HepG2 (cell line): Measurements from ENCODE around the gene LST1. TPM values are rescaled to one million over a fixed set of nuclear protein-coding genes. Genes with fewer than 3 reads are reported as not detected.
A peak's percentile ranks its signal among the peaks of the same experiment; 100 is the strongest.

ENCODE experiments used
- BCLAF1 ChIP-seq: fragments of 450-650 bp; IDR thresholded peaks from 2 replicates; pipeline ENCODE4 v1.6.1; 2017; ENCODE audit warnings: mild to moderate bottlenecking
- CHCHD3 ChIP-seq: sonication (generic); formaldehyde crosslinking; IDR thresholded peaks from 2 replicates; pipeline ENCODE4 v1.8.0; 2022; ENCODE audit warnings: mild to moderate bottlenecking, missing genetic modification reagents, moderate library complexity
- E2F2 ChIP-seq: sonication (generic); formaldehyde crosslinking; IDR thresholded peaks from 2 replicates; pipeline ENCODE4 v1.4.0; 2020; ENCODE audit warnings: missing genetic modification reagents, borderline replicate concordance
- FOXK1 ChIP-seq: sonication (generic); formaldehyde crosslinking; IDR thresholded peaks from 2 replicates; pipeline ENCODE4 v1.4.0; 2020; ENCODE audit warnings: low read depth, missing genetic modification reagents, borderline replicate concordance
- HIC2 ChIP-seq: sonication (generic); formaldehyde crosslinking; IDR thresholded peaks from 2 replicates; pipeline ENCODE4 v1.9.0; 2022; ENCODE audit warnings: low read depth, missing genetic modification reagents
- HMG20A ChIP-seq: IDR thresholded peaks from 2 replicates; pipeline ENCODE4 v1.6.1; 2016; ENCODE audit warnings: borderline replicate concordance
- IRF2 ChIP-seq: IDR thresholded peaks from 2 replicates; pipeline ENCODE4 v1.6.1; 2018; ENCODE audit warnings: missing genetic modification reagents, missing compliant biosample characterization
- KMT2B ChIP-seq: IDR thresholded peaks from 2 replicates; pipeline ENCODE4 v1.6.1; 2016; ENCODE audit warnings: missing genetic modification reagents, missing compliant biosample characterization
- RORA ChIP-seq: sonication (generic); formaldehyde crosslinking; IDR thresholded peaks from 2 replicates; pipeline ENCODE4 v1.5.0; 2020; ENCODE audit warnings: mild to moderate bottlenecking, missing genetic modification reagents, moderate library complexity
- SP4 ChIP-seq: sonication (generic); formaldehyde crosslinking; IDR thresholded peaks from 2 replicates; pipeline ENCODE4 v1.8.1; 2023; ENCODE audit warnings: mild to moderate bottlenecking, missing genetic modification reagents
- ZC3H13 ChIP-seq: sonication (generic); formaldehyde crosslinking; IDR thresholded peaks from 2 replicates; pipeline ENCODE4 v1.8.1; 2023; ENCODE audit warnings: mild to moderate bottlenecking, missing genetic modification reagents, moderate library complexity
- ZNF124 ChIP-seq: sonication (generic); formaldehyde crosslinking; IDR thresholded peaks from 2 replicates; pipeline ENCODE4 v1.4.0; 2020; ENCODE audit warnings: missing genetic modification reagents
- ZNF225 ChIP-seq: sonication (generic); formaldehyde crosslinking; IDR thresholded peaks from 2 replicates; pipeline ENCODE4 v1.4.0; 2020; ENCODE audit warnings: mild to moderate bottlenecking, missing genetic modification reagents
- ZNF850 ChIP-seq: sonication (generic); formaldehyde crosslinking; conservative IDR thresholded peaks from 2 replicates; pipeline ENCODE4 v1.9.0; 2021; ENCODE audit warnings: mild to moderate bottlenecking, missing genetic modification reagents
- polyA plus RNA-seq, 8 experiments: library from polyadenylated mRNA; depleted of rRNA in 3 of 8; stranded (reverse) in 7 of 8; unstranded in 1 of 8; fragments of >200 nt; fragmentation: Illumina TruSeq in 4 of 8; extraction: Trizol in 4 of 8; gene quantifications; 2 replicates each; pipeline versions ENCODE4 v1.2.1 to v1.2.3, GENCODE V29; 2011 to 2016; ENCODE audit warnings: low read depth in 4 of 8, missing spikeins in 1 of 8, mixed read lengths in 1 of 8; ENCODE audit not compliant: insufficient read depth in 1 of 8
- total RNA-seq, 5 experiments: library from RNA; depleted of rRNA; stranded (reverse); fragments of >200 nt; fragmentation: Illumina TruSeq; extraction: Trizol; gene quantifications; 2 replicates each; pipeline ENCODE4 v1.2.3, GENCODE V29; 2016; ENCODE audit warnings: low read depth in 1 of 5
- TF ChIP-seq, protein P1 (sequence below): sonication (generic); formaldehyde crosslinking; IDR thresholded peaks from 2 replicates; pipeline ENCODE4 v1.5.1; 2020; ENCODE audit warnings: mild to moderate bottlenecking, missing genetic modification reagents, borderline replicate concordance
- TF ChIP-seq, protein P2 (sequence below): sonication (generic); formaldehyde crosslinking; IDR thresholded peaks from 2 replicates; pipeline ENCODE4 v1.5.0; 2020; ENCODE audit warnings: missing genetic modification reagents, mild to moderate bottlenecking, borderline replicate concordance
- TF ChIP-seq, protein P3 (sequence below): sonication (generic); formaldehyde crosslinking; IDR thresholded peaks from 2 replicates; pipeline ENCODE4 v1.5.0; 2020; ENCODE audit warnings: missing genetic modification reagents
- TF ChIP-seq, protein P4 (sequence below): IDR thresholded peaks from 2 replicates; pipeline ENCODE4 v1.6.1; 2018; ENCODE audit warnings: missing genetic modification reagents, mild to moderate bottlenecking, missing compliant biosample characterization

The LST1 gene
- total and polyA plus RNA-seq, 2 of the 13 experiments (the other 11 are each of a cell fraction or from before 2014, with no cell fraction given): not detected

DNA sequence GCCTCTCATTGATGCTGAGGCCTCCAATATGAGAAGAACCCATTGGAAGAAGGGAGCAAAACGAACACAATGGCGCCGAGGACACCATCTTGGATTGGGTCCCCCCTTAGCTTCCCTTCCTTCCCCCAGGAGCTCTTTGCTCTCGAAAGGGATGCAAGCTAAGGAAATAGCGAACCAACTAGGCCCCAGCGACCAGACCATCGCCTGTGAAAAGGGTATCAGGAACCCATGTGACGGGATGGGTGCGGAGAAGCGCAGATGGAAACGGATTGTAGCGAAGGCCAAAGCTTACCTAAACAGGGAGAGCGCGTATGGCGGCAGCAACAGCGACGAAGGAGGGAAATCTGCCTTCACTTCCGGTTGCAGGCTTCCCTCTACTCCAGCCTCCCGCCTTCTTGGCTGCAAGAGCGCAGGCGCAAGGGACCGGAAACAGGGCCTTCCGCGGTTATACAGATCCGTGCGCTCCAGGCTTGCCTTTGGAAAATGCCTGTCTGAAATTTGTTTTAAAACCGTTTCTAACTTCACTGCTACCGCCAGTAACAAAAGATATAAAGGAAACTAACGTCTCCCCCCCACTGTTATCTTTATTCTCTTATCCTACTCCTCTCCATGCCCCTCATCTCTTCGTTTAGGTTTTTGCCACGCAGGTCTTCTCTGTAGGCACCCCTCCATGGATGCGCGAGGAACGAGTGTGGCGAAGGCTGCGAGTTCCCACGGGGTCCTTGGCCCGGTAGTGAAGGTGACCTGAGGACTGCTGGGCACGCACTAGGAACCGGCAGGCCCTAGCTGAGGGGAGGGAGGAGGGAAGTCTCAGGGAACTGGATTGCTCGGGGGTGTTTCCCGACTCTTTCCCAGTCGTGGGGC, 44.2 kb upstream of the LST1 start, which contains the start of gene DDX39B (continued):
- TF ChIP-seq RORA (CRISPR knock-in tag): no peak
- peak; percentile 72 for TF ChIP-seq FOXK1
- TF ChIP-seq, protein P1, sequence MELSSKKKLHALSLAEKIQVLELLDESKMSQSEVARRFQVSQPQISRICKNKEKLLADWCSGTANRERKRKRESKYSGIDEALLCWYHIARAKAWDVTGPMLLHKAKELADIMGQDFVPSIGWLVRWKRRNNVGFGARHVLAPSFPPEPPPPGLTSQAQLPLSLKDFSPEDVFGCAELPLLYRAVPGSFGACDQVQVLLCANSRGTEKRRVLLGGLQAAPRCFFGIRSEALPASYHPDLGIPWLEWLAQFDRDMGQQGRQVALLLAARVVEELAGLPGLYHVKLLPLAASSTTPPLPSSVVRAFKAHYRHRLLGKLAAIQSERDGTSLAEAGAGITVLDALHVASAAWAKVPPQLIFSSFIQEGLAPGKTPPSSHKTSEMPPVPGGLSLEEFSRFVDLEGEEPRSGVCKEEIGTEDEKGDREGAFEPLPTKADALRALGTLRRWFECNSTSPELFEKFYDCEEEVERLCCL: no peak
- peak; percentile 51; the same call in 1 of the 2 replicates for TF ChIP-seq HIC2 (CRISPR knock-in tag)
- peak; percentile 98; the same call in 1 of the 2 replicates for TF ChIP-seq E2F2 (CRISPR knock-in tag)
- TF ChIP-seq KMT2B (CRISPR knock-in tag): peak; percentile 61; the same call in 1 of the 2 replicates
- TF ChIP-seq ZNF225 (CRISPR knock-in tag): peak; percentile 87; the same call in 1 of the 2 replicates
- TF ChIP-seq SP4 (CRISPR knock-in tag): peak; percentile 78
- 0 out of 2 replicates have a peak, but pooled peaks have one; percentile 25 for TF ChIP-seq HMG20A (CRISPR knock-in tag)
- TF ChIP-seq, protein P2, sequence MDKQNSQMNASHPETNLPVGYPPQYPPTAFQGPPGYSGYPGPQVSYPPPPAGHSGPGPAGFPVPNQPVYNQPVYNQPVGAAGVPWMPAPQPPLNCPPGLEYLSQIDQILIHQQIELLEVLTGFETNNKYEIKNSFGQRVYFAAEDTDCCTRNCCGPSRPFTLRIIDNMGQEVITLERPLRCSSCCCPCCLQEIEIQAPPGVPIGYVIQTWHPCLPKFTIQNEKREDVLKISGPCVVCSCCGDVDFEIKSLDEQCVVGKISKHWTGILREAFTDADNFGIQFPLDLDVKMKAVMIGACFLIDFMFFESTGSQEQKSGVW: no peak
- TF ChIP-seq ZC3H13 (CRISPR knock-in tag): peak; percentile 65
- TF ChIP-seq, protein P3, sequence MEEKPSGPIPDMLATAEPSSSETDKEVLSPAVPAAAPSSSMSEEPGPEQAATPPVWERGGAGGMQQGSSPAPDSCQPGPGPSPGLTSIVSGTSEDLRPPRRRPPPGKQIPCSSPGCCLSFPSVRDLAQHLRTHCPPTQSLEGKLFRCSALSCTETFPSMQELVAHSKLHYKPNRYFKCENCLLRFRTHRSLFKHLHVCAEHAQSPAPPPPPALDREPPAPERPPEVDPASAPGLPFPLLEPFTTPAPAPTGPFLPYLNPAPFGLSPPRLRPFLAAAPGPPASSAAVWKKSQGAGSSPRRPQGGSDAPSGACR (CRISPR knock-in tag): peak; percentile 55
- TF ChIP-seq BCLAF1: no peak
- TF ChIP-seq, protein P4, sequence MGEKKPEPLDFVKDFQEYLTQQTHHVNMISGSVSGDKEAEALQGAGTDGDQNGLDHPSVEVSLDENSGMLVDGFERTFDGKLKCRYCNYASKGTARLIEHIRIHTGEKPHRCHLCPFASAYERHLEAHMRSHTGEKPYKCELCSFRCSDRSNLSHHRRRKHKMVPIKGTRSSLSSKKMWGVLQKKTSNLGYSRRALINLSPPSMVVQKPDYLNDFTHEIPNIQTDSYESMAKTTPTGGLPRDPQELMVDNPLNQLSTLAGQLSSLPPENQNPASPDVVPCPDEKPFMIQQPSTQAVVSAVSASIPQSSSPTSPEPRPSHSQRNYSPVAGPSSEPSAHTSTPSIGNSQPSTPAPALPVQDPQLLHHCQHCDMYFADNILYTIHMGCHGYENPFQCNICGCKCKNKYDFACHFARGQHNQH: peak; percentile 96
- TF ChIP-seq CHCHD3 (CRISPR knock-in tag): no peak
- TF ChIP-seq ZNF850 (CRISPR knock-in tag): no peak
- 0 out of 2 replicates have a peak, but pooled peaks have one; percentile 13 for TF ChIP-seq ZNF124 (CRISPR knock-in tag)
- peak; percentile 63; the same call in 1 of the 2 replicates for TF ChIP-seq IRF2 (CRISPR knock-in tag)
